ENCODE data around the gene SEMA4G. TPM values are rescaled to one million over a fixed set of nuclear protein-coding genes. Genes with fewer than 3 reads are reported as not detected.
"Not testable (repeated sequence)": the region's sequence is repeated elsewhere in the genome, so short reads cannot be mapped to it uniquely, and the experiment has no call there.

The SEMA4G gene
- total RNA-seq, 4 donors from 2014 or later: 16.5 to 233 (median 185) TPM

DNA sequence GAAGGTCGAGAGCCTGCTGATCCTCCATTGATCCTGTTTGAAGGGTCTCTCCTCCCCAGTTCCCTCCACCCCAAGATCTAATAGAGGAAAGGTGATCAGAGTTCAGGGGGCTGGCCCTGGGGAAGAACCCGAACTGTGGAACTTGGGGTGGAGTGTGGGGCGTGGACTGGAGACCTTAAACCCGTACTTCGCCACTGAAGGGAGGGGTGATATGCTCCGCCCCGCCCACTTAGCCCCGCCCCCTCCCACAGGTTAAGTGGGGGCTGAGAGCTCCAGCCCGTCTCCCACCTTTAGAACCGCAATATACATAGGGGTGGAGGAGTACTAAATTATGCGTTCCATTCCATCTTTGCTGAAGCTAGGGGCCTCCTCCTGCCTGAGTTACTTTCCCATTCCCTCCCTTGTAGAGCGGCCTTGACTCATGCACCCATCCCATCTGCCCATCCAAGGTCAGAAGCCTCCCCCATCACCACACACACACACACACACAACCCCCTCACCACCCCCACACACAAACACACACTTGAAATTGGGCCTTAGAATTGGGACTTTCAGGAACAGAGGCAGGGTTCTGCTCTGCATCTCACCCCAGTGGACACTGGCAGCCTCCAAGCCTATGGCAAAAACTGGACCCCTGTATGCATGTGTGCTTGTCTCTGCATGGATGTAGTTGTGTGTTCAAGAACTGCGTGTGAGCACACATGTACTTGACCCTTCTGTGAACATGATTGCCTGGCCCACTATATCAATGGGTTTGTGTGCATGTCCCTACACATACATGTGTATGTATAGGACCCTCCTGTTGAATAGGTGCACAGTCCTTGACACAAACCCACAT is 991 bp downstream of the SEMA4G start:
- H3K4me3 ChIP-seq: peak overlapping the region; percentile 41 to 78 (median 66)
- H3K9me3 ChIP-seq: no peaks in the 10 kb centered on the region
- DNase-seq: peak; percentile 40 to 92 (median 90)
- peak overlapping the region; percentile 26 to 91 (median 86) for H3K27ac ChIP-seq
- peaks cover 0 to 15% (median 0%) of the 10 kb centered on the region in 3 donors for H3K36me3 ChIP-seq
- H3K4me1 ChIP-seq: peaks cover 0 to 22% (median 7%) of the 10 kb centered on the region in 4 donors
- H3K27me3 ChIP-seq: no peaks in the 10 kb centered on the region
- TF ChIP-seq, protein P1, sequence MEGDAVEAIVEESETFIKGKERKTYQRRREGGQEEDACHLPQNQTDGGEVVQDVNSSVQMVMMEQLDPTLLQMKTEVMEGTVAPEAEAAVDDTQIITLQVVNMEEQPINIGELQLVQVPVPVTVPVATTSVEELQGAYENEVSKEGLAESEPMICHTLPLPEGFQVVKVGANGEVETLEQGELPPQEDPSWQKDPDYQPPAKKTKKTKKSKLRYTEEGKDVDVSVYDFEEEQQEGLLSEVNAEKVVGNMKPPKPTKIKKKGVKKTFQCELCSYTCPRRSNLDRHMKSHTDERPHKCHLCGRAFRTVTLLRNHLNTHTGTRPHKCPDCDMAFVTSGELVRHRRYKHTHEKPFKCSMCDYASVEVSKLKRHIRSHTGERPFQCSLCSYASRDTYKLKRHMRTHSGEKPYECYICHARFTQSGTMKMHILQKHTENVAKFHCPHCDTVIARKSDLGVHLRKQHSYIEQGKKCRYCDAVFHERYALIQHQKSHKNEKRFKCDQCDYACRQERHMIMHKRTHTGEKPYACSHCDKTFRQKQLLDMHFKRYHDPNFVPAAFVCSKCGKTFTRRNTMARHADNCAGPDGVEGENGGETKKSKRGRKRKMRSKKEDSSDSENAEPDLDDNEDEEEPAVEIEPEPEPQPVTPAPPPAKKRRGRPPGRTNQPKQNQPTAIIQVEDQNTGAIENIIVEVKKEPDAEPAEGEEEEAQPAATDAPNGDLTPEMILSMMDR (IDR thresholded peaks at IDR 0.05): no peak
- TF ChIP-seq POLR2A (IDR thresholded peaks at IDR 0.05): peak in 1 of 2 donors; percentile 43

DNA sequence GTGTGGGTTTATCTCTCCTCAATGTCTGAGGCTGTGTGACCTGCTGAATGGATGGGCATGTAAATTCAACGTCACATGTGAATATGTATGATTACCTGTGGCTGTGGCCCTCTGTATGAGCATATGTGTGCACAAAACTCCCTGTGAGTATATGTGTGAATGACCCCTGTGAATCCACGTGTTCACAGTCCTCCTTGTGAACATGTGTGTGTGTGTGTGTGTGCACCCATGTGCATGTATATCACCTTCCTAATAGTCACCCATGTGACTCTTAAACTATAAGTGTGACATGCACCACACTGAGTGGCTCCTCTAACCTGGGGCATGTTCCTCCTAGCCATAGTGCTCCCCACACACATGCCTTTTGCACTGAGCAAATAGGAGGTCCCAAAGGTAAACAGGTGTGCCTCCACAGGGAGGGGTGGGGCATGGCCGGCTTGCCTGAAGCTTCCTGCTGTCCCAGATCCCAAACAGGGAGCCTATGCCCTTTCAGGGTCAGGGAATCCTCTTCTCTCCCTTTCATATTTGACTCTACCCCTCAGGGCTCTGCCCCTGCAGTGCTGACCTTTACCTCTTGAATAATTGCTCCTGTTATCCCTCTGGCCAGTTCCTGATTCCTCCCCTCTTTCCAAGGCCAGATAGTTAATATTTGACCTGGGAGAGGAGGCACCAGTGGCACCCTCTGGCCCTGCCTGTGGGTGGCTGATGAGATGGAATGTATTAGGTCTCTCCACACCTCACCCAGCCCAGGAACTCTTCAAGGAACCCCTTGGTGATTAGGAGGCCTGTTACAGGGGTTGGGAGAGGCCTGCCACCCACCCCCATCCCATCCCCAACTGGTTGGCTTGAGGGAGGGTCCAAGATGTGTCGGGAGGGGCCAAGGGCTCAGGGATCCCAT is 1.9 kb downstream of the SEMA4G start:
- H3K4me1 ChIP-seq: peaks cover 0 to 22% (median 7%) of the 10 kb centered on the region in 4 donors
- peak; percentile 12 to 79 (median 71) for DNase-seq
- H3K9me3 ChIP-seq: no peaks in the 10 kb centered on the region
- H3K36me3 ChIP-seq: peaks cover 0 to 7% (median 0%) of the 10 kb centered on the region in 3 donors
- H3K27ac ChIP-seq: peak overlapping the region in 3 of 4 donors; percentile 85 to 91 (median 87)
- peak; percentile 9 to 16 for TF ChIP-seq POLR2A (IDR thresholded peaks at IDR 0.05)
- TF ChIP-seq, protein P1 (IDR thresholded peaks at IDR 0.05): peak in 3 of 6 experiments; percentile 21 to 26 (median 26)
- H3K4me3 ChIP-seq: peak overlapping the region in 2 of 4 donors; percentile 77 to 78
- no peaks in the 10 kb centered on the region for H3K27me3 ChIP-seq

DNA sequence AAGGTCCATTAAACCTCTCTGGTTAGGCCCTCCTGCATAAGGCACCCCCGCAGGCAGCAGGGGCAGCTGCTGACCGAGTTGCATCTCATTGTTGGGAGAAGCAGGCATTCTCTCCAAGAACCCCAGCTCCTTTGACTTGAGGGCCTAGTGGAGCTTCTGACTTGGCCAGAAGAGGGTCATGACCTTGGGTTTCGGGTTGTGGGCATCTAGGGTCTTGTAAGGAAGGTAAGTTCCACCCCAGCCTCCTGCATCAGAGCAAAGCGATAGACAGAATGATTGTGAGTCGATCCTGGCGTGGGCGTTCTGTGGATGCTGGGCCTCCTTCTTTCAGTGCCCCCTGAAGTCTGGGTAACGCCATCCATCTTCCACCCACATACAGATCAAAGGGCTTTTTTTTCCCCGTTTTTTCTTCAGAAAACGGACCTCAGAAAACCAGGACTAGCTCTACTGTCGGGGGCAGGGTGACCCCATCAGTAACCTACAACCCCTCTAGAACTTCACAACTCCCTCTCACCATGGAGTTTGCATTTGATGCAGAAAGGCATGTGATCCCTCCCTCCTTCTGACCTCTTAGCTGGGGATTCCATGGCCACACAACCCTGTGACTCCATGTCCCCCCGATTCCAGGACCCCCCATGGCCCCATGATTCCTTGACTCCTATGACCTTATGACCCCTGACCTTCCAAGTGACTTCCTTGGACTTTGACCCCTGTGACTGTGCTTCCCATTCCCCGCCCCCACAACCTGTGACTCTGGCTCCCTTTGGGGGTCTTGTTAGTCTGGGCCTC is 3.0 kb downstream of the SEMA4G start:
- no peaks in the 10 kb centered on the region for H3K9me3 ChIP-seq
- TF ChIP-seq, protein P1 (IDR thresholded peaks at IDR 0.05): no peak
- peak in 1 of 3 donors; percentile 8 for DNase-seq
- peaks cover 0 to 13% (median 0%) of the 10 kb centered on the region in 3 donors for H3K36me3 ChIP-seq
- H3K4me1 ChIP-seq: peaks cover 0 to 22% (median 7%) of the 10 kb centered on the region in 4 donors
- H3K4me3 ChIP-seq: peak overlapping the region in 1 of 4 donors; percentile 24
- H3K27ac ChIP-seq: peak overlapping the region in 2 of 4 donors; percentile 85 to 91
- H3K27me3 ChIP-seq: no peaks in the 10 kb centered on the region

DNA sequence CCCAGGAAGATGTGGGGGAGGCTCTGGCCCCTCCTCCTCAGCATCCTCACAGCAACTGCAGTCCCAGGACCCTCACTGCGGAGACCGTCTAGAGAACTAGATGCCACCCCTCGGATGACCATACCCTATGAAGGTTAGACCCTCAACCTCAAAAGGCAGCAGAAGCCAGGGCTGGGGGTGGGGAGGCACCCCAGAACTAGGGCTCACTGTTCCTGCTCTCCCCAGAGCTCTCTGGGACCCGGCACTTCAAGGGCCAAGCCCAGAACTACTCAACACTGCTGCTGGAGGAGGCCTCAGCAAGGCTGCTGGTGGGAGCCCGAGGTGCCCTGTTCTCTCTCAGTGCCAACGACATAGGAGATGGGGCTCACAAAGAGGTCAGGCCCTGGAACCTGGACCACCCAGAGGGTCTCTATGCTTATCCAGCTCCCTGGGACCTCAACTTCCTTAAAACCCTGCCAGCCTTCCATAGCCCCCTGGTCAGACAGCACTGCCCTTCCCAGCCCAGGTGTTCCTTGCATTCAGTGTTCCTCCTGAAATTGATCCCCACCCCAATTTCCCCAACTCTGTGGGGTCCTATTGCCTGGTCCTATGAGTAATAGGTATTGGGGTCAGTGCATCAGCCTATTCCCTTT is 3.7 kb downstream of the SEMA4G start:
- Histone ChIP-seq H3K9me3 (no peaks in the 10 kb centered on the region), H3K4me1 (peaks cover 0 to 20% (median 7%) of the 10 kb centered on the region in 4 donors), H3K4me3 (no peak overlapping the region), H3K36me3 (peaks cover 0 to 20% (median 0%) of the 10 kb centered on the region in 3 donors), H3K27ac (no peak overlapping the region), H3K27me3 (no peaks in the 10 kb centered on the region)
- TF ChIP-seq POLR2A (IDR thresholded peaks at IDR 0.05): no peak
- TF ChIP-seq, protein P1 (IDR thresholded peaks at IDR 0.05): no peak
- peak in 1 of 3 donors; percentile 8 for DNase-seq

DNA sequence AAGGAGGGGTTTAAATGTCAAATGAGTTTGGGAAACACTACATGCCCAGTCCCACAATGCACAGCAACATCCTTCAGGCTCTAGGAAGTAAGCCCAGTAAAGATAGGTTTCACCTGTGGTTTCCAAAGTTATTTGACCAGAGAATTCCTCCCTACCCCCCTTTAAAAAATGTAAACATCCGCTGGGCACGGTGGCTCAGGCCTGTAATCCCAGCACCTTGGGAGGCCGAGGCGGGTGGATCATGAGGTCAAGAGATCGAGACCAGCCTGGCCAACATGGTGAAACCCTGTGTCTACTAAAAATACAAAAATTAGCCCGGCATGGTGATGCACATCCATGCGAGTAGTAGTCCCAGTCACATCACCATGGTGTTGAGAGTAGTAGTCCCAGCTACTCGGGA is 6.1 kb downstream of the SEMA4G start:
- not testable (repeated sequence) for H3K9me3 ChIP-seq, H3K27me3 ChIP-seq, H3K4me3 ChIP-seq, H3K4me1 ChIP-seq, H3K27ac ChIP-seq
- H3K36me3 ChIP-seq: peaks cover 0 to 43% (median 0%) of the 10 kb centered on the region in 3 donors
- peak in 1 of 3 donors; percentile 6 for DNase-seq
